Lower leg skin (tissue), 3 donors: ENCODE results near the gene CBX3.

Experiments
- POLR2A ChIP-seq, 2 donors: fragments of 450-650 bp; IDR thresholded peaks; one replicate each; pipeline ENCODE4 v1.6.1; 2016 to 2017; ENCODE audit warnings: antibody characterized with exemption in 2 of 2, mild to moderate bottlenecking in 1 of 2, moderate library complexity in 1 of 2
- TF ChIP-seq, protein P1 (sequence below), 3 donors: fragments of 450-650 bp; IDR thresholded peaks; one replicate each; pipeline ENCODE4 v1.5.1; 2016; ENCODE audit warnings: antibody characterized with exemption in 3 of 3, mild to moderate bottlenecking in 3 of 3, moderate library complexity in 2 of 3

DNA sequence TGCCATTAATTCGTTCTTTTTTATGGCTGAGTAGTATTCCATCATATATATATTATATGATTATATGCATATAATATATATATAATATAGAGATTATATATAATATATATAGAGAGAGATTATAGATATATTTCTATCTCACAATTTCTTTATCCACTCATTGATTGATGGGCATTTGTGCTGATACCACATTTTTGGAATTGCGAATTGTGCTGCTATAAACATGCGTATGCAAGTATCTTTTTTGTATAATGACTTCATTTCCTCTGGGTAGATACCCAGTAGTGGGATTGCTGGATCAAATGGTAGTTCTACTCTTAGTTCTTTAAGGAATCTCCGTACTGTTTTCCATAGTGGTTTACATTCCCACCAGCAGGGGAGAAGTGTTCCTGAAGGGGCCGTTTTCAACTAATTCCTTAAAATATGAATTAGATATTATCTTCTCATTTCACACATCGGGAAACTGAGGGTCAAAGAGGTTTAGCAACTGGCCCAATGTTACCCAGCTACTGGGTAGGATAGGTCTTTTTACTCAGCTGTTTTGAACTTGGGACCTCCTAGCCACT, 33.0 kb upstream of the CBX3 start:
- TF ChIP-seq, protein P1, sequence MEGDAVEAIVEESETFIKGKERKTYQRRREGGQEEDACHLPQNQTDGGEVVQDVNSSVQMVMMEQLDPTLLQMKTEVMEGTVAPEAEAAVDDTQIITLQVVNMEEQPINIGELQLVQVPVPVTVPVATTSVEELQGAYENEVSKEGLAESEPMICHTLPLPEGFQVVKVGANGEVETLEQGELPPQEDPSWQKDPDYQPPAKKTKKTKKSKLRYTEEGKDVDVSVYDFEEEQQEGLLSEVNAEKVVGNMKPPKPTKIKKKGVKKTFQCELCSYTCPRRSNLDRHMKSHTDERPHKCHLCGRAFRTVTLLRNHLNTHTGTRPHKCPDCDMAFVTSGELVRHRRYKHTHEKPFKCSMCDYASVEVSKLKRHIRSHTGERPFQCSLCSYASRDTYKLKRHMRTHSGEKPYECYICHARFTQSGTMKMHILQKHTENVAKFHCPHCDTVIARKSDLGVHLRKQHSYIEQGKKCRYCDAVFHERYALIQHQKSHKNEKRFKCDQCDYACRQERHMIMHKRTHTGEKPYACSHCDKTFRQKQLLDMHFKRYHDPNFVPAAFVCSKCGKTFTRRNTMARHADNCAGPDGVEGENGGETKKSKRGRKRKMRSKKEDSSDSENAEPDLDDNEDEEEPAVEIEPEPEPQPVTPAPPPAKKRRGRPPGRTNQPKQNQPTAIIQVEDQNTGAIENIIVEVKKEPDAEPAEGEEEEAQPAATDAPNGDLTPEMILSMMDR (IDR thresholded peaks at IDR 0.05) = no peak
- no peak for TF ChIP-seq POLR2A (IDR thresholded peaks at IDR 0.05)
